Astrocyte (in vitro differentiated cells and primary cell): ENCODE results near the gene GRAP.

ENCODE experiments used
- CTCF ChIP-seq: IDR thresholded peaks from 2 replicates; pipeline ENCODE4 v1.5.1; 2011; ENCODE audit warnings: low read depth, mild to moderate bottlenecking, inconsistent platforms, low read length, moderate library complexity; ENCODE audit not compliant: insufficient read depth
- EZH2 ChIP-seq: IDR thresholded peaks from 2 replicates; pipeline ENCODE4 v1.6.1; 2012; ENCODE audit warnings: mild to moderate bottlenecking, low read length, inconsistent platforms; ENCODE audit not compliant: insufficient read depth

- TF ChIP-seq CTCF, result no peak
- no peak for TF ChIP-seq EZH2
Measured at GRCh38 chr17:18994631-18995030, 52.1 kb downstream of the GRAP start.
